Panc1 (cell line): ENCODE data around the gene MACROH2A1. TPM values are rescaled to one million over a fixed set of nuclear protein-coding genes. Genes with fewer than 3 reads are reported as not detected.

Source experiments
- ATAC-seq: fragments of 200-7000 bp; cut with Tn5 transposase; 2 replicates; pipeline ENCODE4 v1.9.1; 2020; ENCODE audit warnings: mild to moderate bottlenecking, moderate library complexity
- BruUV-seq: library from RNA; stranded (reverse); fragments of 400-500 nt; replicated peaks from 2 replicates; lab custom pipeline; 2021; lab: Mats Ljungman, UMichigan
- CTCF ChIA-PET: fragments of 300-600 bp; sonication (Branson Sonifier 250); formaldehyde crosslinking; loops from one replicate; lab custom pipeline; 2022; ENCODE audit warnings: antibody characterized with exemption; lab: Charles Lee
- POLR2A ChIA-PET: fragments of 300-600 bp; sonication (Branson Sonifier 250); formaldehyde crosslinking; loops from one replicate; lab custom pipeline; 2022; ENCODE audit warnings: antibody characterized with exemption; lab: Charles Lee
- DNase-seq: peaks from one replicate; pipeline ENCODE4 v3.0.0-alpha.2; 2010; ENCODE audit warnings: low read depth, low spot score
- H3K27ac ChIP-seq: 2 replicates; pipeline ENCODE4 v1.5.1; 2011; ENCODE audit warnings: mild to moderate bottlenecking, low read length, inconsistent platforms
- H3K27me3 ChIP-seq: fragments of 200-500 bp; sonication (Bioruptor generic); 2 replicates; pipeline ENCODE4 v1.6.0; 2014; ENCODE audit warnings: low read length, inconsistent platforms; ENCODE audit not compliant: control insufficient read depth, insufficient read depth
- H3K36me3 ChIP-seq: fragments of 200-500 bp; sonication (Bioruptor generic); 2 replicates; pipeline ENCODE4 v1.5.1; 2014; ENCODE audit warnings: inconsistent platforms, mild to moderate bottlenecking, low read length, moderate library complexity; ENCODE audit not compliant: control insufficient read depth, insufficient read depth
- H3K4me1 ChIP-seq: 2 replicates; pipeline ENCODE4 v1.5.1; 2011; ENCODE audit warnings: inconsistent platforms, mild to moderate bottlenecking, low read length, moderate library complexity; ENCODE audit not compliant: control insufficient read depth, insufficient read depth
- H3K4me3 ChIP-seq, 2 experiments: 2 replicates each; pipeline ENCODE4 v1.5.1; 2011 to 2012; ENCODE audit warnings: low read depth in 2 of 2, low read length in 2 of 2, mild to moderate bottlenecking in 2 of 2, inconsistent platforms in 1 of 2, moderate library complexity in 1 of 2
- H3K9me3 ChIP-seq: fragments of 200-500 bp; sonication (Bioruptor generic); 2 replicates; pipeline ENCODE4 v1.5.1; 2014; ENCODE audit warnings: low read depth, mild to moderate bottlenecking, inconsistent platforms, low read length, moderate library complexity; ENCODE audit not compliant: control insufficient read depth, insufficient read depth
- POLR2AphosphoS5 ChIP-seq: IDR thresholded peaks from 2 replicates; pipeline ENCODE4 v1.6.1; 2012; ENCODE audit warnings: mild to moderate bottlenecking, low read depth, low read length, moderate library complexity
- SIN3A ChIP-seq: IDR thresholded peaks from 2 replicates; pipeline ENCODE4 v1.6.1; 2012; ENCODE audit warnings: low read depth, mild to moderate bottlenecking, low read length, moderate library complexity, borderline replicate concordance; ENCODE audit not compliant: insufficient read depth
- TCF7L2 ChIP-seq: IDR thresholded peaks from 2 replicates; pipeline ENCODE4 v1.6.1; 2011; ENCODE audit warnings: mild to moderate bottlenecking, low read depth, low read length, inconsistent platforms
- in situ Hi-C: cut with HindIII; loops from 2 replicates; pipeline ENCODE4 v1.10.0; 2016; ENCODE audit warnings: low sequenced_read_pairs, low pct_unique_long_range_greater_than_20kb
- intact Hi-C: fragments of 100-400 bp; cut with micrococcal nuclease; formaldehyde crosslinking; loops from one replicate; pipeline ENCODE4 v1.10.0; 2022; ENCODE audit not compliant: unreplicated experiment
- total RNA-seq: library from RNA; stranded (reverse); gene quantifications from one replicate; pipeline ENCODE4 v1.2.1, GENCODE V29; 2021; ENCODE audit not compliant: unreplicated experiment
- TF ChIP-seq, protein P1 (sequence below): fragments of 450-650 bp; IDR thresholded peaks from 2 replicates; pipeline ENCODE4 v1.5.1; 2017; ENCODE audit warnings: mild to moderate bottlenecking
- TF ChIP-seq, protein P2 (sequence below), 2 experiments: IDR thresholded peaks; 2 replicates each; pipeline ENCODE4 v1.6.1; 2011 to 2012; ENCODE audit warnings: low read depth in 2 of 2, control low read depth in 1 of 2, low read length in 1 of 2, mild to moderate bottlenecking in 1 of 2, moderate library complexity in 1 of 2; ENCODE audit not compliant: insufficient read depth in 1 of 2

The MACROH2A1 gene
- total RNA-seq, 1 experiment from 2014 or later, result 162 TPM

DNA sequence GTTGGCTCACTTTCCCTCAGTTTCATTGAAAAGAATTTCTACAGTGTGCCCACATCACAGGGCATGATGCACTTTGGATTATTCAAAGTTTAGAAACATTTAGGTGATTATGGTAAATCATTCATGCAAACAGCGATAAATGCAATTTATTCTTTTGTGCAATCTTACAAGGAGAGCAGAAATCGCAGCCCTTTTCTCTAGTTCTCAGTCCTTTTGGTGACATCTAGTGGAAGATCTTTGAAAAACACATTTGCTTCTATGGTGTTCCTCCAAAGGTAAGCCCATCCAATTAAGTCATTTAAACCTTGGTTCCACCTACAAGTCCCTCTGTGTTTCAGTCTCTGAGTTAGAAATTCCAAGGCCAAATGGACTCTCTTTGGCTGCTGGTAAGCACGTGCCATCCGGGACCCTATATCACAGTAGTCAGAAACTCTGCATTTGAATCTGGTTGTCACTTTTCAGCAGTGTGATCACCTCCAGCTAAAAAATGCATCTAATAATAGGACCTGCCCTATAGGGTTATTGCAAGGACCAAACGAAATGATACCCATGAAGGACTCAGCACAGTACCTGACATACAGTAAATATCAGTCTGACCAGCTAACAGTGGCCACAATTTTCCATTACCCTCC, 66.4 kb downstream of the MACROH2A1 start:
- Histone ChIP-seq H3K27ac (no peak overlapping the region), H3K27me3 (no peaks in the 10 kb centered on the region), H3K36me3 (peaks cover 8% of the 10 kb centered on the region), H3K4me3 (no peak overlapping the region), H3K4me1 (no peaks in the 10 kb centered on the region), H3K9me3 (no peaks in the 10 kb centered on the region)
- intact Hi-C loops (loop anchor here (5.0 kb wide), 1 partner anchor 125 kb away; no protein-coding TSS in a partner anchor), in situ Hi-C loops (no loop called here)
- POLR2A ChIA-PET, result interaction anchor here (0.5 kb wide), 1 partner anchor 306 kb away, joined by 8 read pairs; no protein-coding TSS in a partner anchor
- CTCF ChIA-PET, result interaction anchor here (1.0 kb wide), 2 partner anchors 98 to 128 kb away, joined by 3 read pairs; no protein-coding TSS in a partner anchor
- ATAC-seq (peak; percentile 50; the same call in 1 of the 2 replicates), DNase-seq (peak; percentile 46)
- no peak for TF ChIP-seq POLR2AphosphoS5
- TF ChIP-seq, protein P1, sequence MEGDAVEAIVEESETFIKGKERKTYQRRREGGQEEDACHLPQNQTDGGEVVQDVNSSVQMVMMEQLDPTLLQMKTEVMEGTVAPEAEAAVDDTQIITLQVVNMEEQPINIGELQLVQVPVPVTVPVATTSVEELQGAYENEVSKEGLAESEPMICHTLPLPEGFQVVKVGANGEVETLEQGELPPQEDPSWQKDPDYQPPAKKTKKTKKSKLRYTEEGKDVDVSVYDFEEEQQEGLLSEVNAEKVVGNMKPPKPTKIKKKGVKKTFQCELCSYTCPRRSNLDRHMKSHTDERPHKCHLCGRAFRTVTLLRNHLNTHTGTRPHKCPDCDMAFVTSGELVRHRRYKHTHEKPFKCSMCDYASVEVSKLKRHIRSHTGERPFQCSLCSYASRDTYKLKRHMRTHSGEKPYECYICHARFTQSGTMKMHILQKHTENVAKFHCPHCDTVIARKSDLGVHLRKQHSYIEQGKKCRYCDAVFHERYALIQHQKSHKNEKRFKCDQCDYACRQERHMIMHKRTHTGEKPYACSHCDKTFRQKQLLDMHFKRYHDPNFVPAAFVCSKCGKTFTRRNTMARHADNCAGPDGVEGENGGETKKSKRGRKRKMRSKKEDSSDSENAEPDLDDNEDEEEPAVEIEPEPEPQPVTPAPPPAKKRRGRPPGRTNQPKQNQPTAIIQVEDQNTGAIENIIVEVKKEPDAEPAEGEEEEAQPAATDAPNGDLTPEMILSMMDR, result peak; percentile 76
- BruUV-seq, result no TSS peak

DNA sequence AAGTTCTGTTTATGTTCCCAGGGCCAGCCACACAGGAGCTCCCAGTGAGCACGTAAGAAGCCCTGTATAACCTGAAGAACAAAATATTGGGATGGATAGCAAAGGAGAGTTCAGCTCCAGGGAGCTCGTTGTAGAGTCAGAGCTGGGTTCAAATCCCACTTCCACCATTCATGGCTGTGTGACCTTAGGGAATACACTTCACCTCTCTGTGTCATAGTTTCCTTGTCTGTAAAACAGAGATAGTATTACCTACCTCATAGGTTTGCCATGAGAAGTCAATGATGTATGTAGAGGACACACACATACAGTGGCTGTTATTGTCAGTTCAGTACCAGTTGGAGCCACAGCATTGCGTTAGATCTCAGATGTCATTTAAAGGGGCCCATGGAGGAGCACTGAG, 67.4 kb downstream of the MACROH2A1 start:
- no peaks in the 10 kb centered on the region for H3K9me3 ChIP-seq
- H3K36me3 ChIP-seq, result peaks cover 5% of the 10 kb centered on the region
- DNase-seq, result no peak
- in situ Hi-C loops, result no loop called here
- intact Hi-C loops, result loop anchor here (5.0 kb wide), 1 partner anchor 124 kb away; no protein-coding TSS in a partner anchor
- no peak for ATAC-seq
- H3K4me1 ChIP-seq, result no peaks in the 10 kb centered on the region
- H3K27ac ChIP-seq, result no peak overlapping the region
- no peak overlapping the region for H3K4me3 ChIP-seq
- BruUV-seq, result no TSS peak
- CTCF ChIA-PET, result interaction anchor here (0.6 to 1.0 kb wide), 2 partner anchors 14 to 97 kb away, joined by 3 to 5 read pairs; no protein-coding TSS in a partner anchor
- TF ChIP-seq SIN3A (no peak), TCF7L2 (no peak), POLR2AphosphoS5 (no peak)
- TF ChIP-seq, protein P1, result no peak
- TF ChIP-seq, protein P2, sequence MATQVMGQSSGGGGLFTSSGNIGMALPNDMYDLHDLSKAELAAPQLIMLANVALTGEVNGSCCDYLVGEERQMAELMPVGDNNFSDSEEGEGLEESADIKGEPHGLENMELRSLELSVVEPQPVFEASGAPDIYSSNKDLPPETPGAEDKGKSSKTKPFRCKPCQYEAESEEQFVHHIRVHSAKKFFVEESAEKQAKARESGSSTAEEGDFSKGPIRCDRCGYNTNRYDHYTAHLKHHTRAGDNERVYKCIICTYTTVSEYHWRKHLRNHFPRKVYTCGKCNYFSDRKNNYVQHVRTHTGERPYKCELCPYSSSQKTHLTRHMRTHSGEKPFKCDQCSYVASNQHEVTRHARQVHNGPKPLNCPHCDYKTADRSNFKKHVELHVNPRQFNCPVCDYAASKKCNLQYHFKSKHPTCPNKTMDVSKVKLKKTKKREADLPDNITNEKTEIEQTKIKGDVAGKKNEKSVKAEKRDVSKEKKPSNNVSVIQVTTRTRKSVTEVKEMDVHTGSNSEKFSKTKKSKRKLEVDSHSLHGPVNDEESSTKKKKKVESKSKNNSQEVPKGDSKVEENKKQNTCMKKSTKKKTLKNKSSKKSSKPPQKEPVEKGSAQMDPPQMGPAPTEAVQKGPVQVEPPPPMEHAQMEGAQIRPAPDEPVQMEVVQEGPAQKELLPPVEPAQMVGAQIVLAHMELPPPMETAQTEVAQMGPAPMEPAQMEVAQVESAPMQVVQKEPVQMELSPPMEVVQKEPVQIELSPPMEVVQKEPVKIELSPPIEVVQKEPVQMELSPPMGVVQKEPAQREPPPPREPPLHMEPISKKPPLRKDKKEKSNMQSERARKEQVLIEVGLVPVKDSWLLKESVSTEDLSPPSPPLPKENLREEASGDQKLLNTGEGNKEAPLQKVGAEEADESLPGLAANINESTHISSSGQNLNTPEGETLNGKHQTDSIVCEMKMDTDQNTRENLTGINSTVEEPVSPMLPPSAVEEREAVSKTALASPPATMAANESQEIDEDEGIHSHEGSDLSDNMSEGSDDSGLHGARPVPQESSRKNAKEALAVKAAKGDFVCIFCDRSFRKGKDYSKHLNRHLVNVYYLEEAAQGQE (IDR thresholded peaks at IDR 0.05; ENCODE audit: insufficient read depth in 1 of 2, low read depth in 2 of 2, low read length in 1 of 2), result no peak
- H3K27me3 ChIP-seq, result no peaks in the 10 kb centered on the region
- POLR2A ChIA-PET, result no interaction called here
